H1 (cell line): ENCODE results near the gene THOC6. TPM values are rescaled to one million over a fixed set of nuclear protein-coding genes. Genes with fewer than 3 reads are reported as not detected.

ENCODE experiments used
- BACH1 ChIP-seq: IDR thresholded peaks from 2 replicates; pipeline ENCODE4 v1.6.1; 2012; ENCODE audit warnings: low read length, improper control_type of control experiment
- NRF1 ChIP-seq: IDR thresholded peaks from 2 replicates; pipeline ENCODE4 v1.6.1; 2011; ENCODE audit warnings: mild to moderate bottlenecking, low read depth, low read length, improper control_type of control experiment
- RAD21 ChIP-seq, 2 experiments: IDR thresholded peaks in 1 of 2; conservative IDR thresholded peaks in 1 of 2; 2 replicates each; pipeline ENCODE4 v1.6.1; 2011; ENCODE audit warnings: low read depth in 2 of 2, low read length in 2 of 2, improper control_type of control experiment in 1 of 2, inconsistent platforms in 1 of 2, mild to moderate bottlenecking in 1 of 2, moderate library complexity in 1 of 2
- polyA plus RNA-seq, 7 experiments: library from polyadenylated mRNA; depleted of rRNA in 3 of 7; stranded (reverse) in 5 of 7; unstranded in 2 of 7; fragments of >200 nt in 5 of 7; fragments of 200-250 nt in 2 of 7; gene quantifications; 1 replicate in 5 of 7; 2 replicates in 1 of 7; 4 replicates in 1 of 7; pipeline versions ENCODE4 v1.2.1 to v1.2.3, GENCODE V29; 2011 to 2013; ENCODE audit warnings: missing spikeins in 2 of 7, mixed read lengths in 2 of 7
- total RNA-seq: library from RNA; stranded (reverse); fragmentation: NEBNext Ultra II Directional; extraction: Animal tissue kit (Norgen Biotek cat#: 25700); gene quantifications from 2 replicates; pipeline ENCODE4 v1.2.1, GENCODE V29; 2021

The THOC6 gene
- total and polyA plus RNA-seq, 2 of the 8 experiments (the other 6 are each of a cell fraction or from before 2014, with no cell fraction given): 78.5 to 111 TPM

GRCh38 chr16:3059723-3060242 lies 35.9 kb downstream of the THOC6 start (continued):
- TF ChIP-seq RAD21 (IDR thresholded peaks at IDR 0.05 in 1 of 2, conservative IDR thresholded peaks at IDR 0.05 in 1 of 2; ENCODE audit: low read depth in 2 of 2, low read length in 2 of 2) (no peak), NRF1 (no peak), BACH1 (no peak)
